ENCODE data around the gene DCAF11. TPM values are rescaled to one million over a fixed set of nuclear protein-coding genes. Genes with fewer than 3 reads are reported as not detected.

Gene DCAF11
- 43.1 and 44.0 TPM in 2 replicates for total RNA-seq (2014; rRNA removed; shearing (Covaris generic))

DNA sequence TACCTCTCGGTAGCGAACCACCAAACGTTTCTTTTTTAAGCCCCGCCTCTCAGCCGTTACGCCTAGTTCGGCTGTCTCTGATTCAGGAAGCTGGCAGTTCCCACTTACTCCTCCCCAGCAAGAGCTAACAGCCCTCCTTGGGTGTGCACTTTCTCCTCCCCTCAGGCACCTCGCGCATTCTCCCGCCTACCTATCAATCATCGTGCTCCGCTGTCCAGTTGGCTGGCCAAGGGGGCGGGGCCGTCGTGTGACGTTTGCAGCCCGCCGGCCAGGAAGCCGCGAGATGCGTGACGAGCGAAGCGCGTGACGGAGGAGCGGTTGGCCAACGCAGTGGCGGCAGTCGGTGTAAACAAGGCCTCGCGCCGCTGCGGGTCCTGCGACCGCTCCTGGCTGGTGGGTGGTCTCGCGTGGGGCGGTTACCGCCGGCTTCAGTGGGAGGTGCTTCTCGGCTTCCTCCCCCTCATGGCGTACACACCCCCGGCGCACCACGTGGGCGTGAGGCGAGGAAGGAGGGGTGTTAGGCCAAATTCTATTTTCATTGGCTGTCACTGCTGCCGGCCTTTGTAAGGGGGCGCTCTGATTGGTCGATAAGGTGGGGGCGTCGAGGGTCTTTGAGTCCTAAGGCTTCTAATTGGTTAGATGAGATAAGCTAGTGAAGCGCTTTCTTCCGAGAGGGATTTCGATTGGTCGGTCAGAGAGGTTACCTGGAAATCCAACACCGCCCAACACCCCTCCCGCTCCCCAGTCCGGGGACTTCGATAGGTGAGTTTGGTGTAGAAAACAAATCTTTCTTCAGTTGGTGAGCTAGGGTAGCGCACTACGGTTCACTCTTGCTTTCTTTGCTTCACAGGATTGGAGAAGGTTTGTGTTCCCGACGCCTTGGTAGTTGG, at the start of gene DCAF11, which contains the start of gene NRL:
DCAF11 (plus strand) TSS at position 246 of the 890 bp plus-strand sequence. CDS start 818 bp downstream, outside the sequence.
NRL (minus strand) TSS at position 418 of the 890 bp plus-strand sequence. CDS start 32,101 bp downstream, outside the sequence.
- H3K4me1 ChIP-seq (replicated peaks) = peaks cover 7% of the 10 kb centered on the region
- H3K27ac ChIP-seq = peak within 1 kb of the TSS; percentile 92
- H3K9me3 ChIP-seq (replicated peaks) = no peaks in the 10 kb centered on the region
- H3K36me3 ChIP-seq = peaks cover 22% of the 10 kb centered on the region
- DNase-seq (ENCODE audit: low read depth in 1 of 2, low spot score in 2 of 2) = peak; percentile 99 to 100
- no peaks in the 10 kb centered on the region for H3K27me3 ChIP-seq (replicated peaks)
- peak within 1 kb of the TSS; percentile 65 for H3K4me3 ChIP-seq

DNA sequence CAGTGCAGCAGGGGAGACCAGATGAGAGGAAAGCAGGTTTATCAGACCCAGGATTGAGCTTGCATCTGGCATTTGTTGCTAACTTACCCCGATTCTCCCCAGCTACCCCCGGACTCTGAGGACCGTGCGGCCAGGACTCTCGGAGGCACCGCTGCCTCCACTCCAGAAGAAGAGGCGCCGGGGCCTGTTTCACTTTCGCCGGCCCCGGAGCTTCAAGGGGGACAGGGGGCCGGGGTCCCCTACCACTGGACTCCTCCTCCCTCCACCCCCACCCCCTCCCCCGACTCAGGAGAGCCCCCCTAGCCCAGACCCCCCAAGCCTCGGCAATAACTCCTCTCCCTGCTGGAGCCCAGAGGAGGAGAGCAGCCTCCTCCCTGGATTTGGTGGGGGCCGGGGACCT, 49.7 kb upstream of the DCAF11 start:
- Histone ChIP-seq H3K27ac (no peak overlapping the region), H3K36me3 (no peaks in the 10 kb centered on the region), H3K4me3 (no peak overlapping the region), H3K4me1 (replicated peaks) (no peaks in the 10 kb centered on the region), H3K27me3 (replicated peaks) (peaks cover 8% of the 10 kb centered on the region; the same call in 1 of the 2 replicates), H3K9me3 (replicated peaks) (no peaks in the 10 kb centered on the region)
- no peak for DNase-seq (ENCODE audit: low read depth in 1 of 2, low spot score in 2 of 2)

DNA sequence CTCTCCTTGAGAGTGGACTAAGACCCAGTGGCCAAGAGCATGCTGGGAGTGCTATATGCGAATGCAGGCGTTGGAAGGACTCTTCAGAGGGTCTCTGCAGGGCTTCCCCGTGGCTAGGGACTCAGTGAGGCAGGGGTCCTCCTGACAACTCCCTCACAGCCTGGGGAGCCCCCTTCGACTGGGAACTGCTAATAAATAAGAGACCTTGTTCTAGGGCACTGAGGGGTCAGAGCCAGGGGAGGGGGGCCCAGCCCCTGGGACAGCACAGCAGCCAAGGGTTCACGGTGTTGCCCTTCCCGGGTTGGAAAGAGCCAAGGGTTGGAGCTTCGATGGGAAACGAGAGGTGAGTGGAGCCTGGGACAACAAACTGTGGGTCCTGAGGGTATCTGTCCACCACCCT, 49.2 kb upstream of the DCAF11 start:
- no peak overlapping the region for H3K27ac ChIP-seq
- H3K9me3 ChIP-seq (replicated peaks) = no peaks in the 10 kb centered on the region
- DNase-seq (ENCODE audit: low read depth in 1 of 2, low spot score in 2 of 2) = no peak
- no peaks in the 10 kb centered on the region for H3K36me3 ChIP-seq
- H3K27me3 ChIP-seq (replicated peaks) = peaks cover 10% of the 10 kb centered on the region; the same call in 1 of the 2 replicates
- no peak overlapping the region for H3K4me3 ChIP-seq
- H3K4me1 ChIP-seq (replicated peaks) = no peaks in the 10 kb centered on the region

DNA sequence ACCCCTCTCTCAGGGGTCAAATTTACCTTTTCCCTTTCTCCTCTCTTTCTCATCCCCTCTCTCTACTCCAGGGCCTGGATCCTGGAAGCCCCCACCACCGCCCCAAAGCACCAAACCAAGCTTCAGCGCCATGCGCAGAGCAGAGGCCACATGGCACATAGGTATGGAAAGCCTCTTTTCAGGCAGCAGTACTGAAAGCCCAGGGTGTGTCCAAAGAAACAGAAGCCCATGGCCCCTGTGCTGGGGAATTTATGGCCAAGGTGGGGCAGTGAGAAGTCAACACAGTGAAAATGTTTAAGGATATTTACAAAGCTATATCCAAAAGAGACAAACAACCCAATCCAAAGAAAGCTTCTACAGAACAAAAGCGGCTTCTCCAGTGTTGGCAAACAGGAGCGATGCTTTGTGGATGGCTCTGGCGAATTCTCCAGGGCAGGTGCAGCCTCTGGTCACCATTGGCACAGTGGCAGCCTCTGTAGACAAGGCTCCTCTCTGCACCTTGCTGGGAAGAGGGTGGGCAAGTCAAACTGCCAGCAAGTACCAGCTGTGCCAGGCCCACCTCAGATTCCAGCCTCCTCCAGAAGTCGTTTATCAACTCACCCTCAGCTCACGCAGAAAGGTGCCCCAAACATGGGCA, 48.0 kb upstream of the DCAF11 start:
- H3K27ac ChIP-seq = no peak overlapping the region
- H3K27me3 ChIP-seq (replicated peaks) = peaks cover 11% of the 10 kb centered on the region
- no peaks in the 10 kb centered on the region for H3K4me1 ChIP-seq (replicated peaks)
- DNase-seq (ENCODE audit: low read depth in 1 of 2, low spot score in 2 of 2) = no peak
- H3K9me3 ChIP-seq (replicated peaks) = no peaks in the 10 kb centered on the region
- H3K4me3 ChIP-seq = no peak overlapping the region
- H3K36me3 ChIP-seq = no peaks in the 10 kb centered on the region

DNA sequence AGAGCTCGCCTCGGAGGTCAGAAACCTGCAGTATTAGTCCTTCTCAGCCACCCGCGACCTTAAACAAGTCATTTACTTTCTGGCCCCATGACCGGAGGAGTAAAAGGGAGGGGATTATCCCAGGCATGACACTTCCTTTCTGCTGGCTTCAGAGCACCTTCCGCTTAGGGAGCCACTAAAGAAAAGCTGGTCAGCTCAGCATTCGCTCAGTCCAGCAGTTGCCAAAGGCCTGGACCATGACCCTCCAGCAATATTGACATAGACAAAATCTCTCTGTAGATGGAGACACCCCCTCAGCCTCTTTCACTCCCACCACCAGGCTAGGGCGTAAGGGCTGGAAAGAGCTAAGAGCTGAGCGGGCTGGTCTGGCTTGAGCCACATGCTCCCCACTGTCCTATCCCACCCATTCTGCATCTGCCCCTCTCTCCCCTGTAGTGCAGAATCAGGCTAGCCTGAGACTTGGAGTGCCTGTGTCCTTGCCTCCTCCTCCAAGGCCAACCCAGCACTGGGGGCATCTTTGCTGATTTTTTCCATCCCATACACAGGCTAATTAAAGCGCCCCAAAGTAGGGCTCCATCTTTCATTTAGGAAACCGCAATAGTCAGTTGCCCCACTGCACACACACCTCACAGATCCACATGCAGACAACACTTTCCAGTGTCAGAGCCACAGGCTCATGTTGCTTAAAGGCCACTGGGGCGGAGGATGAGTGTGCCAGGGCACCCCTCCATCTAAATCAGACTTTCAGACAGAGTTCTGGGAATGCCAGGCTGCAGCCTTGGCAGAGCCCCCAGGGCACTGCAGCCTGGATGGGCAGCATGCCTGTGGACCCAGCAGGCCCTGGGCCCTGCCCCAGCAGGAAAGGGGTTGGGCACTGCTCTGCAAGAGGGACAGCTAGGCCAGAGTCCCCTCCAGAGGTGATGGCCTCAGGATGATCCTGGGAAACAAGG, 47.2 kb upstream of the DCAF11 start:
- no peak for DNase-seq (ENCODE audit: low read depth in 1 of 2, low spot score in 2 of 2)
- H3K4me1 ChIP-seq (replicated peaks) = no peaks in the 10 kb centered on the region
- H3K27me3 ChIP-seq (replicated peaks) = peaks cover 16% of the 10 kb centered on the region
- no peaks in the 10 kb centered on the region for H3K36me3 ChIP-seq
- H3K27ac ChIP-seq = no peak overlapping the region
- H3K4me3 ChIP-seq = no peak overlapping the region
- H3K9me3 ChIP-seq (replicated peaks) = no peaks in the 10 kb centered on the region

DNA sequence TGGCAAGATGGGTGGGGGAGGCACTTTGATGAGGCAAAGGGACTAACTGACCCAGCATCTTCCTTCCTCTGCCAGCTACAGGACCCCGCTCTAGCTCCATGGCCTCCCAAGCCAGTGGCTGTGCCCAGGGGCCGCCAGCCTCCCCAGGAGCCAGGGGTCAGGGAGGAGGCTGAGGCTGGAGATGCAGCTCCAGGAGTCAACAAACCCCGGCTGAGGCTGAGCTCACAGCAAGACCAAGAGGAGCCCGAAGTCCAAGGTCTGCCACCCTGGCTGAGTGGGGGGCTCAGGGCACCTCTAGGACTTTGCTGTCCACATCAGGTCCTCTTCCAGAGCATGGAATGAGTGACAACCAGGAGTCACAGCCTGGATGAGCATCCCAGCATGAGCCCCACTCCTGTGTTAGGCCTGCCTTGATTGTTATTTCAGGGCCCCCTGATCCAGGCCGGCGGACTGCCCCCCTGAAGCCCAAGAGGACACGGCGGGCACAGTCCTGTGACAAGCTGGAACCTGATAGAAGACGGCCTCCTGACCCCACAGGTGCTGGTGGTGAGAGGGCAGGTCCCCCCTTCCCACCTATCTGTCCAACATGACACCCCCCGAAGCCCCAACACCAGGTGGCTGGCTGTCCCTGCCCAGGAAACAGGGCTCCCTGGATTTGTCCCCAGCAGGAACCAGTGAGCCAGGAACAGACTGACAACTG, 45.7 kb upstream of the DCAF11 start:
- no peak overlapping the region for H3K4me3 ChIP-seq
- peaks cover 24% of the 10 kb centered on the region for H3K27me3 ChIP-seq (replicated peaks)
- DNase-seq (ENCODE audit: low read depth in 1 of 2, low spot score in 2 of 2) = no peak

DNA sequence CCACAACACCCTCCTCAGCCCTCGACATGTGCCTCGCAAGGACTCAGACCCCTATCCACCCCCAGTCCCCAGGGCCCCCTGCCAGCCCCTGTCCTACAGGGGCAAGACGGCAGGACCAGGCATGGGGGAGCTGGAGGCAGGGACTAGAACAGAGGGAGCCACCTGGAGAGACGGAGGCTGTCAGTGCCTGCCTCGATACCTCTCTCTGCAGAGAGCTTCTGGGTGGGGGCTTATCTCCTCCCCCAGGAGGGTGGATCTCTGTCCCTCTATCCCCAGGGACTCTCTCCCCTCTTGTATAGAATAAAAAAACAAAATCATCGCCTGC, 45.2 kb upstream of the DCAF11 start:
- H3K27ac ChIP-seq = no peak overlapping the region
- no peak for DNase-seq (ENCODE audit: low read depth in 1 of 2, low spot score in 2 of 2)
- no peaks in the 10 kb centered on the region for H3K9me3 ChIP-seq (replicated peaks)
- H3K4me3 ChIP-seq = no peak overlapping the region
- H3K27me3 ChIP-seq (replicated peaks) = peaks cover 24% of the 10 kb centered on the region
- no peaks in the 10 kb centered on the region for H3K4me1 ChIP-seq (replicated peaks)
- no peaks in the 10 kb centered on the region for H3K36me3 ChIP-seq

More for the DNA sequence above, 45.7 kb upstream of the DCAF11 start:
- Histone ChIP-seq H3K9me3 (replicated peaks) (no peaks in the 10 kb centered on the region), H3K27ac (no peak overlapping the region), H3K4me1 (replicated peaks) (no peaks in the 10 kb centered on the region), H3K36me3 (no peaks in the 10 kb centered on the region)

DNA sequence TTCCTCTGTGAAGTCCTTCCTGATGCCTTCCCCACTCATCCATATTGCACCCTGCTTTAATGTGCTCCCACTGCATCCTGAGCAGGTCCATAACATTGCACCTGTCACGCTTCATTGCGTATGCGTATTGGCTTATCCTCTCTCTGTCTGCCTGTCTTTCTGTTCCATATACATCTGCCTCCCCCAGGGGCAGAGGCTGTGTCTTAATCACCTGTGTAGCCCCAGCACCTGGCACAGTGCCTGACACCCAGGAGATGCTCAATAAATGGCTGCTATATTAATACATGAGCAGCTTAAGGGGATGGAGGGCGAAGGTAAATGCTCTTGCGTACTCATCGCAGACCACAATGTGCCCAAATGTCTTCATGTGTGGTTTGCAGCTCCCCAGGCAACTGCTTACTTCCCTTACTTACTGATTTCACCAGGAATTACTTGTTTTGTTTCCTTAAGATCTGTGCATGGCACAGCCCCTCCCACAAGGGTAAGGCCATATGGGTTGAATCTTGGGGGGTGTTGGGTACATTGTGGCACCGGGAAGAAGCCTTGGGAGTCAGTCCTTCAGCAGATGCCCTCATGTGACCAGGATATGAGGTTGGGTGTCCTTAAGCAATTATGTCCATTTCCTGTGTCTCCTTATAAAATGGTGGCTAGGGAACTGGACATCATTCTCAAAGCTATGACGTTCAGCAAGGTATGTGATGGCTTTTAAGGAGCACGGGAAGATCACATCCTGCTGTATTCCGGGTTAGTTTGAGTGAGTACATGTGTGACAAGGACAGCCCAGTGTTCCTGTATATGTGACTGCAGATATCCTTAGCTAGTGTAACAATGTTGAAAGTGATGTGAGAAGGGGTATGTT, 44.1 kb upstream of the DCAF11 start:
- DNase-seq (ENCODE audit: low read depth in 1 of 2, low spot score in 2 of 2) = no peak
- H3K36me3 ChIP-seq = no peaks in the 10 kb centered on the region
- no peaks in the 10 kb centered on the region for H3K4me1 ChIP-seq (replicated peaks)
- H3K27ac ChIP-seq = no peak overlapping the region
- no peak overlapping the region for H3K4me3 ChIP-seq
- H3K9me3 ChIP-seq (replicated peaks) = no peaks in the 10 kb centered on the region
- H3K27me3 ChIP-seq (replicated peaks) = peaks cover 24% of the 10 kb centered on the region

DNA sequence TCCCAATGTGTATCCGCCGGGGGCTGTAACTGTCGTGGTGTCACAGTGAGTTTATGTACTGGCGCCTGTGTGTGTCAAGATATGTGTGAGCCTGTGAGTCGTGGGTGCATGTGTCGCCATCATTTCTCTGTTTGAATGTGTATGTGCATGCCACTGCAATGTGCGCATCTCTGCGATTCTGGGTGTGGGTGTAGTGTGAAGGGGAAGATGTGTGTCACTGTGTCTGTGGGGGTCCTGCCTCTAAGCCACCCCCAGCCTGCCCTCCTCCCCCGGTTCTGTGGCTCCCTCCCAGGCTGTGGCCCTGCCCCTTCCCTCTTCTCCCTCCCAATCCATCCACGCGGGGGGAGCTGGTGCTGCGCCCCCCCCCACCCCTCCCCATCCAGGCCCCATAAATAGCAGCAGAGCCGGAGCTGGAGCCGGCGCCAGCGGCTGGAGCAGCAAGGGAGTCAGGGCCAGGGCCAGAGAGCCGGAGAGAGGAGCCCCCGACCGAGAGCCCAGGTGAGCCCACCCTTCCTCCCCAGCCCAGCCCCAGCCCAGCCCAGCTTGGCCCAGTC, 43.4 kb upstream of the DCAF11 start, which contains the start of gene CPNE6:
CPNE6 (plus strand) TSS at position 419 of the 554 bp plus-strand sequence. CDS start 1,375 bp downstream, outside the sequence.
- no peaks in the 10 kb centered on the region for H3K4me1 ChIP-seq (replicated peaks)
- peaks cover 24% of the 10 kb centered on the region for H3K27me3 ChIP-seq (replicated peaks)
- H3K9me3 ChIP-seq (replicated peaks) = no peaks in the 10 kb centered on the region
- no peaks in the 10 kb centered on the region for H3K36me3 ChIP-seq
- DNase-seq (ENCODE audit: low read depth in 1 of 2, low spot score in 2 of 2) = no peak
- H3K27ac ChIP-seq = no peak within 1 kb of the TSS
- H3K4me3 ChIP-seq = no peak within 1 kb of the TSS

DNA sequence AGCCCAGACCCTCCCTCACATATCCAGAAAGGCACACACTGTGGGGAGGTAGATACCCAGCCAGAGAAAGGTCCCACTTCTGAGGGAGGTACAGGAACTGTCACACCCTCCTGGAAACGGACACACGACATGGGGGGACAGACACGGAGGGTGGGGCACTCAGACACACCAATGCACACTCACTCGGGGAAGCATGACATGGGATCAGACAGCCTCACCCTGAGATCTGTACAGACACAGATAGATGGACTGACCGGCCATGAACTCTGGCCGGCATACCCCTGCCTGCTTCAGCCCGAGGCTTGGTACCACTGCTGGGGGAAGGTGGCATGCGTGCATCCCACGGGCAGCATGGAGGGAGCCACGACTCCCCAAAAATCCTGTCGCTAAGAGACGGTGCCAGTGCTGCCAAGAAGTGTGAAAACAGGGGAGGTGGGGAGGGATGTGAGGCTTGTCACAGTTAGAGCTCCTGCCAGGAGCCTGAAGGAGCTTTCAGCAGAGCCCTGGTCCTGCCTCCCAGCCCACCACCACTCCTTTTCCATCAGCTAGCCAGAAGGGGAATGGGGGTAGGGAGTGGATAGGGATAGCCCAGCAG, 42.6 kb upstream of the DCAF11 start:
- H3K27ac ChIP-seq = no peak overlapping the region
- no peak for DNase-seq (ENCODE audit: low read depth in 1 of 2, low spot score in 2 of 2)
- no peaks in the 10 kb centered on the region for H3K4me1 ChIP-seq (replicated peaks)
- no peak overlapping the region for H3K4me3 ChIP-seq
- no peaks in the 10 kb centered on the region for H3K36me3 ChIP-seq
- H3K9me3 ChIP-seq (replicated peaks) = no peaks in the 10 kb centered on the region
- H3K27me3 ChIP-seq (replicated peaks) = peaks cover 24% of the 10 kb centered on the region

DNA sequence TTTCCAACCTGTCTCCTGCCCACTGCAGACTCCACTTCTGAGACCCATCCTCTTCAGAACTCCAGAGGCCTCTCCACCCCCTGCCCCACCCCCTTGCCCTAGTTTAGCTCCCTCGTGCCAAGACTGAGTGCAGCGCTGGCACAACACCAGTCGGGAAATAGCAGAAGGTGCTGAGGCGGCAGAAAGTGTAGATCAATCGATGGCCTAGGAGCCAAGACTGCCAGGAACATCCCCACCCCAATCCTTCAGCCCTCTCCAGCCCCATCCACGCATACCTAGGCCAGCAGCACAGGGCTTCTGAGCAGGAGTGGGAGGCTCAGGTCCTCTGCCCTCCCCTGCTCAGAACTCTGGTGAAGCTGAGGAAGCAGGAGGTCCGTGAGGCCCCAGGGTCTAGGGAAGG, 42.1 kb upstream of the DCAF11 start:
- Histone ChIP-seq H3K4me1 (replicated peaks) (no peaks in the 10 kb centered on the region), H3K4me3 (no peak overlapping the region), H3K9me3 (replicated peaks) (no peaks in the 10 kb centered on the region), H3K27ac (no peak overlapping the region), H3K36me3 (no peaks in the 10 kb centered on the region), H3K27me3 (replicated peaks) (peaks cover 24% of the 10 kb centered on the region)
- DNase-seq (ENCODE audit: low read depth in 1 of 2, low spot score in 2 of 2) = no peak

All from SJSA1 (cell line).